DOHH2 (cell line): ENCODE measurements around the gene LDHAL6A.

Source experiments
- EZH2phosphoT487 ChIP-seq: fragments of 200-600 bp; sonication (generic); IDR thresholded peaks from 2 replicates; pipeline ENCODE4 v1.6.1; 2017; ENCODE audit warnings: borderline replicate concordance, mild to moderate bottlenecking, antibody characterized with exemption, low read length, moderate library complexity, mixed read lengths
- TF ChIP-seq, protein P1 (sequence below): fragments of 200-600 bp; sonication (generic); IDR thresholded peaks from one replicate; pipeline ENCODE4 v1.5.1; 2014; ENCODE audit warnings: antibody characterized with exemption, mild to moderate bottlenecking, low read depth, low read length; ENCODE audit not compliant: poor library complexity, severe bottlenecking

- TF ChIP-seq, protein P1, sequence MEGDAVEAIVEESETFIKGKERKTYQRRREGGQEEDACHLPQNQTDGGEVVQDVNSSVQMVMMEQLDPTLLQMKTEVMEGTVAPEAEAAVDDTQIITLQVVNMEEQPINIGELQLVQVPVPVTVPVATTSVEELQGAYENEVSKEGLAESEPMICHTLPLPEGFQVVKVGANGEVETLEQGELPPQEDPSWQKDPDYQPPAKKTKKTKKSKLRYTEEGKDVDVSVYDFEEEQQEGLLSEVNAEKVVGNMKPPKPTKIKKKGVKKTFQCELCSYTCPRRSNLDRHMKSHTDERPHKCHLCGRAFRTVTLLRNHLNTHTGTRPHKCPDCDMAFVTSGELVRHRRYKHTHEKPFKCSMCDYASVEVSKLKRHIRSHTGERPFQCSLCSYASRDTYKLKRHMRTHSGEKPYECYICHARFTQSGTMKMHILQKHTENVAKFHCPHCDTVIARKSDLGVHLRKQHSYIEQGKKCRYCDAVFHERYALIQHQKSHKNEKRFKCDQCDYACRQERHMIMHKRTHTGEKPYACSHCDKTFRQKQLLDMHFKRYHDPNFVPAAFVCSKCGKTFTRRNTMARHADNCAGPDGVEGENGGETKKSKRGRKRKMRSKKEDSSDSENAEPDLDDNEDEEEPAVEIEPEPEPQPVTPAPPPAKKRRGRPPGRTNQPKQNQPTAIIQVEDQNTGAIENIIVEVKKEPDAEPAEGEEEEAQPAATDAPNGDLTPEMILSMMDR: no peak
- TF ChIP-seq EZH2phosphoT487: no peak
These were observed 35.6 kb upstream of the LDHAL6A start for GRCh38 chr11:18420067-18420466.
